ENCODE results near the gene UBLCP1.
A peak's percentile ranks its signal among the peaks of the same experiment; 100 is the strongest.

UBLCP1 gene

DNA sequence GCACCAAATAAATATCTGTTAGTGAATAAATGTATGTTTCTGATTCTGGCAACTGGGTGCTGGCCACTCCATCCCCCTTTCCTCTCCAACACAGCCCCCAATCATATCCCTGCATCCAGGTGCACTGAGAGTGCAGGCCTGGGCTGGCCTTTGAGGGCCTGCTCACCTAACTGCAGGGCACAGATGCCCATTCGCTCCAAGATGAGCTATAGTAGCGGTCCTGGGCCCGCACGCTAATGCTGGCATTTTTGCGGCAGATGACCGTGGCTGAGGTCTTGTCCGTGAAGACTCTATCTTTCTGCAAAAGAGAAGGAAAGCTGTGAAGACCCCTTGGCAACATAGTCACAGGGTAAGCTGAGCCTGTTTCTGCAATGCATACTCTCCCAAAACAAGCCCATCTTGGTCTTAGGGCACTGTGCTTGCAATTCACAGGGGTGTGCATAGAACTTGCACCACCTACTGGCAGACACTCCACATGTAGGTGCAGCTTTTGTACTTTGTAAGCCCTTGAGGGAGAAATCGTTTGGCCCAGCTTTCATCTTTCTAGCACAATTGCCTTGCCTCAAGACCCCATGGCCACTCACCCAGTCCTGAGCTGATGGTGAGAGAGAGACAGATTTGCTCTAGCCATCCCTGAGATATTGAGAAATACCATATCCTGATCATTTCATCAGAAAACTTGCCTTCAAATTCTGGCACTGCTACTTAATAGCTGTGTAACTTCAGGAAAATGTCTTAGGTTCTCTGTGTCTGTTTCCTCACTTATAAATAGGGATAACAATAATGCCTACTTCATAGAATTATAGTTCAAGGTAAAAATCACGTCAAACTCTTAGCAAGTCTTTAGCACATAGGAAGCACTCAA is 53.7 kb downstream of the UBLCP1 start:
- DNase-seq: no peak

DNA sequence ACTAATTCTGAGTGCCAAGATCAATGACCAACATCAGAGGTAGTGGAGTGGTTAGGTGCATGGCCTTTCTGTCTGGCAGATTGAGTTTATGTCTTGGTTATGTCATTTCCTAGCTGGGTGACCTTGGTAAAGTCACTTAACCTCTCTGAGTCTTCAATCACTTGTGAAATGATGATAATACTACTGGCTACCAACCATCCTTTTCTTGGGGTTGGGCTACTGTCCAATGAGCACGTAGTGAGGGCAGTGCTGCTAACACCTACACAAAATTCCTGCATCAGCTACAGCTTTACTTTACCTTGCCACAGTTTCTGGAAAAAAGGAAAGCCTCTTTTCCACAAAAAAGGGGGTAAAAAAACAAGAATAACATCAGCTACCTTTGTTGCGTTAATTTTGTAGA is 54.8 kb downstream of the UBLCP1 start:
- DNase-seq: no peak

- DNase-seq: no peak
These were observed 55.4 kb downstream of the UBLCP1 start for GRCh38 chr5:159318448-159318847.

GRCh38 chr5:159319363-159319762 is 56.3 kb downstream of the UBLCP1 start:
- no peak for DNase-seq

DNA sequence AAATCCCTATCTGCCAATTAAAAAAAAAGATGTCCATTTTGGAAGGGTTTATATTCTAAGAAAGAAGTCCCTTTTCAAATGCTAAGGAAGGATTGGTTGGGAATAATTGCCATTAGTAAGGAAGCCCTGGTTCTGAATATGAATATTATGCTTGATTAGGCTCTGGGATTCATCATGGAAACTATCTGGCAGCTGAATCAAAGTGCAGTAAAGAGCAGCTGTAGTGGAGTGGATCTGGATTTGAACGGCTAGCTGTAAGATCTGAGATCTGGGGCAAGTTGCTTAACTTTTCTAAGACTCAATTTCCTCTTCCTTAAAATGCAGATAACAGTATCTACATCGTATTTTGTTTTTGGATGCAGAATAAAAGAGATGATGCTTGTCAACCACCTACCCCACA is 56.7 kb downstream of the UBLCP1 start:
- DNase-seq: no peak

GRCh38 chr5:159322180-159322579 is 59.1 kb downstream of the UBLCP1 start:
- DNase-seq: no peak

DNA sequence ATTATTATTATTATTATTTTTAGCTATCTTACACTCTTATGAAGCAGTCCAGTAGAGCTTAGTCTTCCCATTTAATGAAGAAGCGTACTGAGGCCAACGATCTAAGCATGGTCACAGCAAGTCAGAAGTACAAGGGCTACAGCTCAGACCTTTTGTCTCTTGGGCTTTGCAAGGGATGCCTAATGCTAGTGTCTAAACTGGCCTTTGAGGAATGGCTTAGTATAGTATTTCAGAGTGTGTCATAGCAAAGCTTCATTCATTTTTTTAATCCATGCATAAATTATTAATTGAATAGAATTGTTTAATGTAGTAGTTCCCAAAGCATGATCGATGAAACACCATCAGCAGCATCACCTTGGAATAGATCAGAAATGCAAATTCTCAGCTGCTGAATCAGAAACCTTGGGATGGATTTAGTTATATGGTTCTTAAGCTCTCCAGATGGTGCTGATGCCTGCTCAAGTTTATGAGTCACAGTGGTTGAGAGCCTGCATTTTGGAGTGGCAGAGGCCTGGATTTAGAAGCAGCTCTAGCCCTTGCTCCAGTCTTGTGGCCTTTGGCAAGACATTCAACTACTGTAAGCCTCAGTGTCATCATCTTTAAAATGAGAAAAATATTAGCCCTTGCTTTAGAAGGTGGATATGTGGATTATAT is 61.1 kb downstream of the UBLCP1 start:
- DNase-seq: no peak

DNA sequence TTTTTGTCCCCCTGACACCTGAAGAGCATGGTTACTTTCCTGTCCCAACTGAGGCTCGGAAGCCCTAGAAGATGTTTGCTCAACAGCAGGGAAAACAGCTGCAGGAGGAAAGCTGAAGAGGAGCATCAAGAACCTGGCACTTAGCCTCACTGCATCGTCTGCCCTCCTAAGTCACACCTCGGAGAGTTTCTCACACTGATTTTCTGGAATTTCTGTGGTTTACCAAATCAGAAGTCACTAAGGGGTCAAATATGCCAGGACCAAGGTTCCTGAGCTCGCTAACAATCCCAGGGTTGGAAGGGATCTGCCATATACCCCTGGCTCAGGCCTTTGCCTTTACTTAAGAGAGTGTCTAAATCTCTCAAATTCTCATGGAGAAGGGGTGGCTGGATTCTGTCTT is 61.9 kb downstream of the UBLCP1 start:
- no peak for DNase-seq

DNA sequence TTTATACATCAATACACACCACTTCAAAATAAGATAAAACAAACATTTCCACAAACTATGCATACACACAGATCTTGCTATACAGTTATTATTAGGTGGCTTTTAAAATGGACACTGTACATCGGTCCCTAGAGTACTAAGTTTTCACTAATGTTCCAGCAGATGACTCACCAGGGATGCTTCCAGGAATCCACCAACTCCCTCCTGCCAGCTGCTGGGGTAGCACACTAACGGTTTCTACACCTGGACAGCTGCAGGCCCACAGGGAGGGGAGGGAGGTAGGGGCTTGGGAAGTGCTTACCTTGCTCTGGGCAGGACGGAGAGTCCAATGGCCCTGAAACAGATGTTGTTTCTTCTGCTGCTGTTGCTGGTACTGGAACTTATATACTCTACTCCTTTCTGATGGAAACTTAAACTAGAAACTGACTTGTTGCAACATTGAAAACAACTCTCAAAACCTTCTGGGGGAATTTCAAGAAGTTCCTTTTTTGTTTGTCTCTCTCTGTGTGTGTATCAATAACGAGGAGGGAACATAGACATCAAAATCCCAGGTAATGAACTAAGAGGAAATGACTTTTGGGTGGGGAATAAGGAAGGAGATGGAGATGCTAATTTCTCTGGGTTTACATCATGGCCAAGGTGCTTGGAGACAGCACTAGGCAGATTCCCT is 67.2 kb downstream of the UBLCP1 start, which contains the start of gene IL12B:
Gene IL12B, minus strand, starts transcription at position 357 of the 670 bp plus-strand sequence. CDS start 3,705 bp downstream, outside the sequence.
- no peak for DNase-seq

DNA sequence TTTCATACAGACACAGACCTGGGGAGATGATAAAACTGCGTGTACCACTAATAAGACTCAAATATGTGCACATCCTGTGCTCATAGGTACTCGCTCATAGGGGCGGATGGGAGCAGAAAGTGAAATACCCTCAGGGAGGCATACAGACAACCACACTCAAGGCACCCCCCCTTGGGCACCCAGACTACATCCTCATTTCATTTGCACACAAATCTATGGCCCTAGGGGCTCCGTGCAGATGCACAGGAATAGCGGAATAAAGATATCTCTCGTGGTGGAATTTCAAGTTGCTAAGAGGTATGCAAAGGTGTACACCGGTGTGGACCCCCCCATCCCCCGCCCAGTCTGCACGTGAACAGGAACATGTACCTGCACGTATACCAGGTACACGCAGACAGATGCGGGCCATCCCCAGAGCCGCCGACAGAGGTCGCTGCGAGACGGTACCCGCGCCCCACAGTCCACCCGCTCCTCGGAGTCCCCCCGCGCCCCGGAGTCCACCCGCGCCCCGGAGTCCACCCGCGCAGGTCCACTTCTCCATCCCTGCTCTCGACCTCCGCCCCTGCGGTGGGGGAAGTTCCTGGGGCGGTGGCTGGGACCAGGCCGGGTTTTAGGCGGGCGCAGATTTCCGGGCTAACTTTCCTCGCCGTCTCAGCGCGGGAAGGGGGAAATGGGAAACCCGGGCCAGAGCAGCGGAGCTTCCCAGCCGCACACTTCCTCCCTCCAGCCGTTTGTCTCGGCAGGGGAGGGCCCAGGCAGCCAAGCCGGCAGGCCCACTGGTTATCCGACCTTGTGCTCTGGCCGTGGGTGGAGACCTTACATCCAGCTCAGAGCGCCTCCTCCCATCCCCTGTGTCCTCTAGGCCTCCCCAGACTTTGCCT is 68.2 kb downstream of the UBLCP1 start:
- DNase-seq: peak; percentile 16

GRCh38 chr5:159332800-159333544 is 69.9 kb downstream of the UBLCP1 start:
- DNase-seq: no peak

DNA sequence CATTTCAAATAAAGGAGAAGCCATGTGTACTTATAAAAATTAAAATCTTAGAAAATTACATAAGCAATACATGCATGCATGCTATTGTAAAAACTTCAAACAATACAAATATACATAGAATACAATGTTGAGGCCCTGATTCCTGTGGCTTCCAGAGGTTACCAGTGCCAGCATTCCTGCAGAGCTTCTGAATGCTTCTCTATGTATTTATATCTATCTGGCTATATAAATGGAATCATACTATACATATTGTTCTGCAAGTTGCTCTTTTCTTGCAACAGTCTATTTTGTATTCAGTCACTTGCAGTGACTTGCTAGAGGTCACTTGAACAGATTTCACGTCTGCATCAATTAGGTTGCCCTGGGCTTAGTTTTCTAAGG is 70.4 kb downstream of the UBLCP1 start:
- no peak for DNase-seq

Data from NCI-H774 (cell line).